OCI-LY1 (cell line): ENCODE results near the gene MTM1.

Experiments used
- H2AFZ ChIP-seq: fragments of 200-600 bp; sonication (generic), shearing (Covaris generic); 2 replicates; pipeline ENCODE4 v1.6.0; 2014; ENCODE audit warnings: antibody characterized with exemption, mild to moderate bottlenecking, low read length
- H3F3A ChIP-seq: fragments of 200-600 bp; sonication (generic), shearing (Covaris generic); 2 replicates; pipeline ENCODE4 v1.6.0; 2014; ENCODE audit warnings: mild to moderate bottlenecking, antibody characterized with exemption, low read length, moderate library complexity; ENCODE audit not compliant: insufficient read depth
- H3K27ac ChIP-seq: fragments of 200-600 bp; sonication (generic); 2 replicates; pipeline ENCODE4 v1.5.1; 2014; ENCODE audit warnings: low read length, mixed run types, mild to moderate bottlenecking, low read depth; ENCODE audit not compliant: poor library complexity, severe bottlenecking
- H3K27me3 ChIP-seq: fragments of 200-600 bp; sonication (generic); 2 replicates; pipeline ENCODE4 v1.6.0; 2014; ENCODE audit warnings: antibody characterized with exemption, mild to moderate bottlenecking, low read length, moderate library complexity; ENCODE audit not compliant: insufficient read depth
- H3K36me3 ChIP-seq: fragments of 200-600 bp; sonication (generic); 2 replicates; pipeline ENCODE4 v1.6.1; 2014; ENCODE audit warnings: mild to moderate bottlenecking, antibody characterized with exemption, low read length, moderate library complexity, mixed read lengths; ENCODE audit not compliant: insufficient read depth
- H3K4me1 ChIP-seq: fragments of 200-600 bp; sonication (generic); 2 replicates; pipeline ENCODE4 v1.5.1; 2014; ENCODE audit warnings: mild to moderate bottlenecking, low read length, moderate library complexity; ENCODE audit not compliant: insufficient read depth, severe bottlenecking
- H3K4me2 ChIP-seq: fragments of 200-600 bp; sonication (generic), shearing (Covaris generic); 2 replicates; pipeline ENCODE4 v1.6.1; 2014; ENCODE audit warnings: low read length
- H3K4me3 ChIP-seq: fragments of 200-600 bp; sonication (generic); 2 replicates; pipeline ENCODE4 v1.5.1; 2014; ENCODE audit warnings: low read length, low read depth, mild to moderate bottlenecking, mixed read lengths; ENCODE audit not compliant: poor library complexity, severe bottlenecking
- H3K79me2 ChIP-seq: fragments of 200-600 bp; shearing (Covaris generic); 2 replicates; pipeline ENCODE4 v1.6.1; 2016; ENCODE audit warnings: mixed run types, low read length, mixed read lengths; ENCODE audit not compliant: insufficient read depth
- H3K9ac ChIP-seq: fragments of 200-600 bp; sonication (generic), shearing (Covaris generic); 2 replicates; pipeline ENCODE4 v1.6.1; 2014; ENCODE audit warnings: mild to moderate bottlenecking, low read length, mixed read lengths
- H3K9me2 ChIP-seq: fragments of 200-600 bp; sonication (generic), shearing (Covaris generic); 2 replicates; pipeline ENCODE4 v1.6.1; 2014; ENCODE audit warnings: low read depth, mild to moderate bottlenecking, low read length, mixed read lengths
- H3K9me3 ChIP-seq: fragments of 200-600 bp; shearing (Covaris generic); 2 replicates; pipeline ENCODE4 v1.6.1; 2014; ENCODE audit warnings: low read length, mixed read lengths
- H4K20me1 ChIP-seq: fragments of 200-600 bp; sonication (generic), shearing (Covaris generic); 2 replicates; pipeline ENCODE4 v1.6.0; 2016; ENCODE audit warnings: mild to moderate bottlenecking, low read length; ENCODE audit not compliant: insufficient read depth
- EZH2 ChIP-seq: fragments of 200-600 bp; sonication (generic), shearing (Covaris generic); IDR thresholded peaks from 2 replicates; pipeline ENCODE4 v1.8.0; 2017; ENCODE audit warnings: borderline replicate concordance, mixed run types, mild to moderate bottlenecking, antibody characterized with exemption, low read length, moderate library complexity, mixed read lengths
- TF ChIP-seq, protein P1 (sequence below): fragments of 200-600 bp; sonication (generic), shearing (Covaris generic); IDR thresholded peaks from 2 replicates; pipeline ENCODE4 v1.5.1; 2017; ENCODE audit warnings: mild to moderate bottlenecking, antibody characterized with exemption, low read length, moderate library complexity, mixed read lengths

Gene MTM1

DNA sequence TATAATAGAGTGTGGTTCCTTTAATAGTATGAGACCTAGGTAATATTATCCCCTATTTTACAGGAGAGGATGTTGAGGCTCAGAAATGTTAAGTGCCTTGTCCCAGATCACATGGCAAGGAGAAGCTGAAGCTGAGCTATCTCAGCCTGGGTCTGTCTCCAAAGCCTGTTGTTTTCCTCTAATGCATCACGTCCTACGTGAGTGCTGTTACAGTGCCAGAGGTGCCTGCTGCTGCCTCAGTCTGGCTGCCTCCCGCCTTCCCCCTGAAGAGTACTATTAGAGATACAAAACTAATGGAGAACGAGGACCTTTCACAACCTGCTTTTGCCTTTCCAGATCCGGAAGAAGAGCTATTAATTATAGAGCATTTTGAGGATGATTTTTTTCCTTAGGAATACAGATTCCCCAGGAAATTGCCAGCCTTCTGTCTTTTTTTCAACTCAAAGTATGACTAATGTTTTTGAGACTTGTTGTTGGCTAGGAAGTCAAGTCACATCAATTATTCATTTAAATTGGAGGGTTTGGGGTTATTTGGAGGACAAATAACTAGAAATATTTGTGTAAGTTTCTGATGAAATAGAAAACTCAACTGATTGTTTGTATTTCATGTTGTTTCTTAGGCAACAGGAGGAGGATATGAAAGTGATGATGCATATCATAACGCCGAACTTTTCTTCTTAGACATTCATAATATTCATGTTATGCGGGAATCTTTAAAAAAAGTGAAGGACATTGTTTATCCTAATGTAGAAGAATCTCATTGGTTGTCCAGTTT is 80.9 kb downstream of the MTM1 start:
- Histone ChIP-seq H3K9ac (no peak overlapping the region), H3K27ac (no peak overlapping the region)

DNA sequence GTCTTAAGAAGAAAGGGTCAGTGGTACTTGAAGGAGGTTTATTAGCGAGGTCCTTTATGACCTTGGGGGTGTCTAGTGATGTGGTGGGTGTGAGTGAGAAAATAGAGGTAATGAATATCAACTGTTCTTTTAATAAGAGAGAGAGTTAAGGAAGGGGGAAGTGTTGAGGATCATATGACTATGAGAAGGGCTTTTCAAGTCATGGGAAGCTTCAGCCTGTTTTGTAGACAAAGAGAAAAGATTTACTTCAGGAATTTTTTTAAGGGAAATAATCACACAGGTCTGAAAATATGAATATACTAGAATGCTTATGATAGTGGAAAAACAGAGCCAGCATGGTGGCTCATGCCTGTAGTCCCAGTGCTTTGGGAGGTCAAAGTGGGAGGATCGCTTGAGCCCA is 83.5 kb downstream of the MTM1 start:
- no peak overlapping the region for H3K9ac ChIP-seq

More for the DNA sequence above, 80.9 kb downstream of the MTM1 start:
- Histone ChIP-seq H3K9me2 (no peaks in the 10 kb centered on the region), H3K4me2 (no peak overlapping the region), H3K79me2 (no peaks in the 10 kb centered on the region), H3K4me3 (no peak overlapping the region), H3K4me1 (no peaks in the 10 kb centered on the region), H3K9me3 (no peaks in the 10 kb centered on the region), H2AFZ (no peak overlapping the region), H3K27me3 (no peaks in the 10 kb centered on the region), H3K36me3 (no peaks in the 10 kb centered on the region), H4K20me1 (no peaks in the 10 kb centered on the region), H3F3A (no peaks in the 10 kb centered on the region)
- TF ChIP-seq, protein P1, sequence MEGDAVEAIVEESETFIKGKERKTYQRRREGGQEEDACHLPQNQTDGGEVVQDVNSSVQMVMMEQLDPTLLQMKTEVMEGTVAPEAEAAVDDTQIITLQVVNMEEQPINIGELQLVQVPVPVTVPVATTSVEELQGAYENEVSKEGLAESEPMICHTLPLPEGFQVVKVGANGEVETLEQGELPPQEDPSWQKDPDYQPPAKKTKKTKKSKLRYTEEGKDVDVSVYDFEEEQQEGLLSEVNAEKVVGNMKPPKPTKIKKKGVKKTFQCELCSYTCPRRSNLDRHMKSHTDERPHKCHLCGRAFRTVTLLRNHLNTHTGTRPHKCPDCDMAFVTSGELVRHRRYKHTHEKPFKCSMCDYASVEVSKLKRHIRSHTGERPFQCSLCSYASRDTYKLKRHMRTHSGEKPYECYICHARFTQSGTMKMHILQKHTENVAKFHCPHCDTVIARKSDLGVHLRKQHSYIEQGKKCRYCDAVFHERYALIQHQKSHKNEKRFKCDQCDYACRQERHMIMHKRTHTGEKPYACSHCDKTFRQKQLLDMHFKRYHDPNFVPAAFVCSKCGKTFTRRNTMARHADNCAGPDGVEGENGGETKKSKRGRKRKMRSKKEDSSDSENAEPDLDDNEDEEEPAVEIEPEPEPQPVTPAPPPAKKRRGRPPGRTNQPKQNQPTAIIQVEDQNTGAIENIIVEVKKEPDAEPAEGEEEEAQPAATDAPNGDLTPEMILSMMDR = no peak
- TF ChIP-seq EZH2 = no peak

DNA sequence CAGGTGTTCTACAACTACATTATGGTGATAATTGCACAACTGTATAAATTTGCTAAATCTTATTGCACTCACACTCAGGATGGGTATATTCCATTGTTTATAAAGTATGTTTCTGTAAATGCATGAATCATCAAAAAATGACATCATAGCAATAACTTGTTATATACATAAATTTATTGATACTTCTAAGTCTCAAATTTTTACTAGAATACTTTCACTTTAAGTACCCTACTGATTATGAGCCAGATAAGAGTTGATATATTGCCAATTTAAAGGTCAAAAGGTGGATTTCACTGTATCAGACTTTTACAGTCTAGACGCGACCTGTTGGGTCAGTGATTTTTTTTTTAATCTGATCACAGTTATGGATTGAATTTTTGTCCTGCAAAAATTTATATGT is 87.4 kb downstream of the MTM1 start:
- no peak overlapping the region for H3K4me2 ChIP-seq
- H3K4me1 ChIP-seq = no peaks in the 10 kb centered on the region
- no peaks in the 10 kb centered on the region for H3K36me3 ChIP-seq
- no peak overlapping the region for H3K4me3 ChIP-seq
- TF ChIP-seq, protein P1 = no peak
- no peak for TF ChIP-seq EZH2
- no peaks in the 10 kb centered on the region for H3K79me2 ChIP-seq
- no peaks in the 10 kb centered on the region for H3K9me3 ChIP-seq
- no peak overlapping the region for H3K9ac ChIP-seq
- H2AFZ ChIP-seq = no peak overlapping the region
- H3F3A ChIP-seq = no peaks in the 10 kb centered on the region
- H3K27ac ChIP-seq = no peak overlapping the region
- H4K20me1 ChIP-seq = no peaks in the 10 kb centered on the region
- no peaks in the 10 kb centered on the region for H3K9me2 ChIP-seq
- no peaks in the 10 kb centered on the region for H3K27me3 ChIP-seq

More for the DNA sequence above, 83.5 kb downstream of the MTM1 start:
- TF ChIP-seq EZH2 = no peak
- Histone ChIP-seq H4K20me1 (no peaks in the 10 kb centered on the region), H3K27ac (no peak overlapping the region), H3K4me1 (no peaks in the 10 kb centered on the region), H2AFZ (no peak overlapping the region), H3F3A (no peaks in the 10 kb centered on the region), H3K27me3 (no peaks in the 10 kb centered on the region), H3K36me3 (no peaks in the 10 kb centered on the region), H3K4me2 (no peak overlapping the region), H3K9me2 (no peaks in the 10 kb centered on the region), H3K4me3 (no peak overlapping the region), H3K9me3 (no peaks in the 10 kb centered on the region), H3K79me2 (no peaks in the 10 kb centered on the region)

DNA sequence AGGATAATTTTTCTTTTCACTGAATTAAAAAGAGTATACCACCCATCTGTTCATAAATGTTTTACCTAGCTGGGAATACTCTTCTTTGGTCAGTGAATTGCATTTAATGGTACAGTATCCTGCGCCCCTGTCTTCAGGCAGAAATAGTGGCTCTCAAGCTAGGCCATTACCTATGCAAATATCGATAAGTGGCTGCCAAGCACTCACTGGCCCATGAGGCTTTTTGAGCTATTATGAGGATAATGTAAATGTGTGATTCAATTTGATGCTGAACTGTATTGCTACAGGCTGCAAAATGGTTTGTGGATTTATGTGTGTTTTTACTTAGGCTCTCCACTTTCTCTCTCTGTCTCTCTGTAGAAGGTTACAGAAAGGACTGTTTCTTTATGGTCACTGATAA is 94.7 kb downstream of the MTM1 start:
- no peak overlapping the region for H3K27ac ChIP-seq
- no peak overlapping the region for H3K9ac ChIP-seq
- H3K9me3 ChIP-seq = no peaks in the 10 kb centered on the region
- H3K4me2 ChIP-seq = no peak overlapping the region
- no peaks in the 10 kb centered on the region for H3K79me2 ChIP-seq
- H4K20me1 ChIP-seq = no peaks in the 10 kb centered on the region
- no peaks in the 10 kb centered on the region for H3K36me3 ChIP-seq
- H3F3A ChIP-seq = no peaks in the 10 kb centered on the region
- TF ChIP-seq, protein P1 = no peak
- TF ChIP-seq EZH2 = no peak
- H2AFZ ChIP-seq = no peak overlapping the region
- no peaks in the 10 kb centered on the region for H3K4me1 ChIP-seq
- H3K27me3 ChIP-seq = no peaks in the 10 kb centered on the region
- no peaks in the 10 kb centered on the region for H3K9me2 ChIP-seq
- H3K4me3 ChIP-seq = no peak overlapping the region
